Fibroblast of lung (primary cell): Measurements from ENCODE around the gene PDE2A.

ENCODE experiments used
- EZH2 ChIP-seq: IDR thresholded peaks from 2 replicates; pipeline ENCODE4 v1.5.1; 2012; ENCODE audit warnings: low read length, control low read depth, mild to moderate bottlenecking; ENCODE audit errors: missing control alignments
- TF ChIP-seq, protein P1 (sequence below), 2 donors: IDR thresholded peaks in 1 of 2; conservative IDR thresholded peaks in 1 of 2; 1 replicate in 1 of 2; 2 replicates in 1 of 2; pipeline ENCODE4 v1.5.1; 2011 to 2012; ENCODE audit warnings: low read length in 2 of 2, control low read depth in 1 of 2, inconsistent platforms in 1 of 2, low read depth in 1 of 2, mild to moderate bottlenecking in 1 of 2

DNA sequence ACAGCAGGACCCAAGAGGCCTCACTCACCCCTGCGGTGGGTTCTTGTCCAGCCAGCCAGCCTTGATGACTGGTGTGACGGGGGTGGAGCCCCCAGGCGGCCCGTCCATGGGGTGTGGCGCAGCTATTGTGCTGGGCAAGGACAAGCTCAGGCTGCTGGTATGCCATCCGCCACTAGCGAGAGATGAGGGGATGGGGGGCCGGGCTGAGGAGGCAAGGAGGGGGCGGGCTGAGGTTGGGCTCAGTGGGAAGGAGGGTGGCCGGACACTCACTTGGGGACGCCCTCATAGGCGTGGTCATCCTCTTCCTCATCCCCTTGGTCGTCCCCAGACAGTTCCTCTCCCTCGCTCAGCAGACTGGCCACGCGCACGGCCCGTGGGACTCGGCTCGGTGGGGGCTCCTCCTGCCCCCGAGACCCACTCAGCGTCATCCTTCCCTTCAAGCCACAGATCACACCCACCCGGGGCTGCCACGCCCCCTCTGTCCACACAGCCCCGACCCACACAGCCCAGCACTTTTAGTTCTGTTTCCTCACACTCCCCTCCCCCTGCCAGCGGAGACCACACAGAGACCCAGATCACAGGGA, 38.0 kb upstream of the PDE2A start:
- TF ChIP-seq, protein P1, sequence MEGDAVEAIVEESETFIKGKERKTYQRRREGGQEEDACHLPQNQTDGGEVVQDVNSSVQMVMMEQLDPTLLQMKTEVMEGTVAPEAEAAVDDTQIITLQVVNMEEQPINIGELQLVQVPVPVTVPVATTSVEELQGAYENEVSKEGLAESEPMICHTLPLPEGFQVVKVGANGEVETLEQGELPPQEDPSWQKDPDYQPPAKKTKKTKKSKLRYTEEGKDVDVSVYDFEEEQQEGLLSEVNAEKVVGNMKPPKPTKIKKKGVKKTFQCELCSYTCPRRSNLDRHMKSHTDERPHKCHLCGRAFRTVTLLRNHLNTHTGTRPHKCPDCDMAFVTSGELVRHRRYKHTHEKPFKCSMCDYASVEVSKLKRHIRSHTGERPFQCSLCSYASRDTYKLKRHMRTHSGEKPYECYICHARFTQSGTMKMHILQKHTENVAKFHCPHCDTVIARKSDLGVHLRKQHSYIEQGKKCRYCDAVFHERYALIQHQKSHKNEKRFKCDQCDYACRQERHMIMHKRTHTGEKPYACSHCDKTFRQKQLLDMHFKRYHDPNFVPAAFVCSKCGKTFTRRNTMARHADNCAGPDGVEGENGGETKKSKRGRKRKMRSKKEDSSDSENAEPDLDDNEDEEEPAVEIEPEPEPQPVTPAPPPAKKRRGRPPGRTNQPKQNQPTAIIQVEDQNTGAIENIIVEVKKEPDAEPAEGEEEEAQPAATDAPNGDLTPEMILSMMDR (conservative IDR thresholded peaks at IDR 0.05 in 1 of 2, IDR thresholded peaks at IDR 0.05 in 1 of 2; ENCODE audit: low read depth in 1 of 2, low read length in 2 of 2) = no peak
- TF ChIP-seq EZH2 = no peak
